GM10266 (cell line): ENCODE data around the gene TEX2.
"Not testable (repeated sequence)": the region's sequence is repeated elsewhere in the genome, so short reads cannot be mapped to it uniquely, and the experiment has no call there.

Experiments
- DNase-seq: peaks from one replicate; pipeline ENCODE4 v3.0.0; 2012; ENCODE audit errors: extremely low spot score
- TF ChIP-seq, protein P1 (sequence below): IDR thresholded peaks from 2 replicates; pipeline ENCODE4 v1.5.1; 2012; ENCODE audit warnings: mild to moderate bottlenecking, low read depth; ENCODE audit not compliant: control insufficient read depth, insufficient read depth; ENCODE audit errors: missing control alignments

Gene TEX2

DNA sequence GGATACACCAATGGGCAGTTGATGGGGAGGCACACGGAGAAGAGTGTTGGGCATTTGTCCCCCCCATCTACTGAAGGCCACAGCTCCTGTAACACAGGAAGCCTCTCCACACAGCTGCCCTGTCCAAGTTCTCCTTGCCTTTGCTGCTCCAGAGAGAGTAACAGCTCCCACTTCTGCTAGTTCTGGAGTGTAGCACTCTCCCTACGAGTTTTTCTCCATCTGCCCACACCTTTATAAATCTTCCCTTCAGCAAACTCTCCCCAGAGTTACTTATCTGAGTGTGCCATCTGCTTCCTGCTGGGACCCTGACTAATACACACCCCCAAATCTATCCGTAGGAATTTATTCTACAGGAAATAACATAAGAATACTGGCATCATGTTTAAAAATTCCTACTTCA, 90.5 kb downstream of the TEX2 start:
- DNase-seq = no peak
- TF ChIP-seq, protein P1, sequence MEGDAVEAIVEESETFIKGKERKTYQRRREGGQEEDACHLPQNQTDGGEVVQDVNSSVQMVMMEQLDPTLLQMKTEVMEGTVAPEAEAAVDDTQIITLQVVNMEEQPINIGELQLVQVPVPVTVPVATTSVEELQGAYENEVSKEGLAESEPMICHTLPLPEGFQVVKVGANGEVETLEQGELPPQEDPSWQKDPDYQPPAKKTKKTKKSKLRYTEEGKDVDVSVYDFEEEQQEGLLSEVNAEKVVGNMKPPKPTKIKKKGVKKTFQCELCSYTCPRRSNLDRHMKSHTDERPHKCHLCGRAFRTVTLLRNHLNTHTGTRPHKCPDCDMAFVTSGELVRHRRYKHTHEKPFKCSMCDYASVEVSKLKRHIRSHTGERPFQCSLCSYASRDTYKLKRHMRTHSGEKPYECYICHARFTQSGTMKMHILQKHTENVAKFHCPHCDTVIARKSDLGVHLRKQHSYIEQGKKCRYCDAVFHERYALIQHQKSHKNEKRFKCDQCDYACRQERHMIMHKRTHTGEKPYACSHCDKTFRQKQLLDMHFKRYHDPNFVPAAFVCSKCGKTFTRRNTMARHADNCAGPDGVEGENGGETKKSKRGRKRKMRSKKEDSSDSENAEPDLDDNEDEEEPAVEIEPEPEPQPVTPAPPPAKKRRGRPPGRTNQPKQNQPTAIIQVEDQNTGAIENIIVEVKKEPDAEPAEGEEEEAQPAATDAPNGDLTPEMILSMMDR = no peak

DNA sequence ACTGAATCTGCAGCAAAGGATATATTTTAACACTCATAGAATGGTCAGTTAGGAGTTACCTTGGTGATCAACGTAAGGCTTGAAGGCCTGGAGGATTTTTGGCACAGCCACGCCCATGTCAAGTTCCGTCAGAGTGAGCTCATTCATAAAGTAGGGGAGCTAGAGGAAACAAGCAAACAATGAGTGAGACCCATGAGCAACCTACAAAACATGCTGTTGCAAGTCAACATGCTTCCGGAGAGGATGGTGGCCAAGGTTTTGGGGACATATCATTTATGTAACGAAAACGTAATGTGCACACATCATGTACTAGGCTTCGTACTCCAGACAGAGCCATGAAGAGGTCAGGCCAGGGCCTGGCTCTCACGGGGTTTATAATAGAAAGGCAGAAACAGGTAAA, 92.0 kb downstream of the TEX2 start:
- TF ChIP-seq, protein P1 = no peak
- no peak for DNase-seq

- TF ChIP-seq, protein P1 = no peak
Observed at GRCh38 chr17:64170286-64170685, 92.8 kb downstream of the TEX2 start.

GRCh38 chr17:64167666-64168065, 95.4 kb downstream of the TEX2 start:
- DNase-seq = not testable (repeated sequence)

More at GRCh38 chr17:64170286-64170685, 92.8 kb downstream of the TEX2 start:
- DNase-seq = no peak

- TF ChIP-seq, protein P1 = no peak
- no peak for DNase-seq
Observed at GRCh38 chr17:64166876-64167275, 96.2 kb downstream of the TEX2 start.

DNA sequence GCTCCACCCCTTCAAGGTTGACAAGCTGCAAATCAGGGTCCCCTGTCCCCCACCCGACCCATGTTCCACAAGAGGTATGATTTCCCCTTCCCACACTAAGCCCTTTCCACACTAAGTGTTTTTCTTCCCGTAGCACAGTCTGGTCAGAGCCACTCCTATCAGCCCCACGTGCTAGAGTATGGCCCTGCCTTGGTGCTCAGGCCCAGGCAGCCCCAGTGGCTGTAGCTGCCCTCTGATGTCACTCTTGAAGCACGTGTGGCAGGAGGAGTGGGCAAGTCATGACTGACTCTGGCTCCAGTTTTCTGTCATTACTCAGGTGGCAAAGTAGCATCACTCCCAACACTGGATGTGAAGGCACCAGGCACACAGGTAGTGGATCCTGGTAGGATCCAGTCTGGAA, 97.7 kb downstream of the TEX2 start:
- DNase-seq = no peak
- TF ChIP-seq, protein P1 = no peak

- TF ChIP-seq, protein P1 = no peak
- no peak for DNase-seq
Observed at GRCh38 chr17:64164596-64165285, 98.3 kb downstream of the TEX2 start.

DNA sequence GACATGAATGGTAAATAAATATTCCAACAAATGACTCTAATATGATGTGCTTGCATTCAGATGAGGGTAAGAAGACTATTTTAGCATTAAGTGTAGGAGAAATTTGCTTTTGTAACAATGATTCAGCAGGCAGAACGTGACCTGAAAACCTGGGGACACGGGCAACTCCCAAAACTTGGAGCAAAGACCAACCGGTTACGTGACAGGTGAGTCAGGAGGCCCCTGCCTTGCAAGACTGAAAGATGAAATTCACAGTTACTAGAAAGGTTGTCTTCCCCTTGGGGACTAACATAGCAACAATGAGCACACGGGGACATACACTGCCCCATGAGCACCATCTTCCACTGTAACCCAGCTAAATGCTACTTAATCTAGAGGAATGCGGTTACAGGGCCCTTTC, 99.6 kb downstream of the TEX2 start:
- DNase-seq = no peak
- TF ChIP-seq, protein P1 = no peak
